ENCODE results near the gene DEDD2.

Gene DEDD2

DNA sequence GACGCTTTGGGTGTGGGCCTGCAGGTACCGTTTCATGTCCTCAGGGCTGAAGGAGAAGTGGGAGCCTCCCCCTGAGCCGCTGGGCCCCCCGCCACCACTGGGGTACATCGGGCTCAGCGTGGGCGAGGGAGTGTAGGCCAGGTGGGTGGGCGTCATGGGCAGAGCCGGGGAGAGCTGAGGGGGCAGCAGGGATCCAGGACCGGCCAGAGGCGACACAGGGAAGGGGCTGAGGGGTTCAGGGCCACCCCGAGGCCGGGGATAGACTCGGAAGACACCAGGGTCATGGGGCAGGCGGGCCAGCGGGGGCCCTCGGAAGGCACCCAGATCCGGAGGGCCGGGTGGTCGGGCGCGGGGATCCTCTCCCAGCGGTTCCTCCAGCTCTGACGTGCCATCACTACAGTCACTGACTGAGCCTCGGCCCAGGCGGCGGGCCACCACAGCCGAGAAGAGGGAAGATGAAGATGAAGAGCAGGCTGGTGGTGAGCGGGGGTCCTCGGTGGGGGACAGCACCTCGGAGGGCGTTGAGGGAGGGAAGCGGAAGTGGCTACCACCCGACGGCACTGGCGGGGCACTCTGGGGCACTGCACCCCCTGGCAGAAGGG is 31.8 kb upstream of the DEDD2 start:
- in situ Hi-C loops (cut with MboI; ENCODE audit: low sequenced_read_pairs), result no loop called here

DNA sequence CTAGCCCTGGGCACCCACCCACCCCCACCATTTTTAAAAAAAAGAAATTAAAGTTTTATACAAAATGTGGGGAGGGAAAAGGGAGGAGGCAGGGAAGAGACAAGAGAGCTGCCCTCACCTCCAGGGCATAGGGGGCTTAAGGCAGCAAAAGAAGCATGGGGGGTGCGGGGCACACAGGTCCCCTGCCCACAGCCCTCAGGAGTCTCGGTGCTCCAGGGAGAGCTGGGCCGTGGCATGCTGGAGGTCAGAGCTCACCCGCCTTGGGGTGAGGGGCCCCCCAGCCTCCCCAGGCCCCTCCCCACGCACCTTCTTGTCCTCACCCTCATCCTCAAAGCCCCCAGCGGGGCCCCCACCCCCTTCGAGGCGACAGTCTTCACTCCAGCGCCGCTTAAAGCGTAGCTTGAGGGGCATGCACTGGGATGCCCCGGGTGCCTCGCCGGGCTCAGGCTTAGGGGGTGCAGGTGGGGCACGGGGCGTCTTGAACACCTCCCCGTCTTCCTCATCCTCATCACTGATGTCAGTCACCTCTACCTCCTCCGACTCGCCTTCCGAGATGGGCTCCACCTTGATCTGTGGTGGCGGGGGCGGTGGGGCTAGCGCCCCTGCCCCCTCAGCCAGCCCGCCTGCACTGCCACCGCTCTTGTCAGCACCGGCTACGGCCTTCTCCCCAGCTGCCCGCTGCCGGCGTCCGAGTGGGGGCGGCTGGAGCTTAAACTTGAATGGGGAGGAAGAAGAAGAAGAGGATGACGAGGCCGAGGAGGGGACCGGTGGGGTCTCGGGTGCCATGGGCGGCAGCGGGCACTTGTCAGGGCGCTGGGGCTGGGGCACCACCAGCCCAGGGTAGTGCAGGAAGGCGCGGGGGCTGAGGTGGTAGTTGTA is 31.0 kb upstream of the DEDD2 start:
- in situ Hi-C loops (cut with MboI; ENCODE audit: low sequenced_read_pairs), result no loop called here

DNA sequence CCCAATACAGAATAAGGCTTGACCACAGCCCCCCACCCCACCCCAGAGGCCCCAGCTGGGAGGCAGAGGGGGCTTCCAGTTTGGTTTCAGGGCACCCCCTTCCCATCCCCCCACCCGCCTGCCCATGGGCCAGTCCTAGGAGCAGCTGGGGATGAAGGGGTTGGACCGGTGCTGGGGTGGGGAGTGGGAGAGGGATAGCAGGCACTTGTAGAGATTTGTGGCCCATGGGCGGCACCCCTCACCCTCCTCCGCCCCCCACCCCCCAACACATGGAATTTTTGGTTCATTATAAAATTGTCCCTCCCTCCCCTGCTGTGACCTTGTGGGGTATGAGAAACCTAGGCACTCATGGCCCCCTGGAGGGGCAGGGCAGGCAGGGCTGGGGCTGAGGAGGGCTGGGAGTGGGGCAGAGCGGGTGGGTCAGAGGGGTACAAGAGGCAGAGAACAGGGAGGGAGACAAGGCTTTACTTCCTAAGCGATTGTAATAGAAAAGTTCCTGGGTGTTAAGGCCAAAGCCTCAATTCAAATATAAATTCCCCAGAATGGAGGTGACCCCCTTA is 30.2 kb upstream of the DEDD2 start:
- in situ Hi-C loops (cut with MboI; ENCODE audit: low sequenced_read_pairs), result no loop called here

DNA sequence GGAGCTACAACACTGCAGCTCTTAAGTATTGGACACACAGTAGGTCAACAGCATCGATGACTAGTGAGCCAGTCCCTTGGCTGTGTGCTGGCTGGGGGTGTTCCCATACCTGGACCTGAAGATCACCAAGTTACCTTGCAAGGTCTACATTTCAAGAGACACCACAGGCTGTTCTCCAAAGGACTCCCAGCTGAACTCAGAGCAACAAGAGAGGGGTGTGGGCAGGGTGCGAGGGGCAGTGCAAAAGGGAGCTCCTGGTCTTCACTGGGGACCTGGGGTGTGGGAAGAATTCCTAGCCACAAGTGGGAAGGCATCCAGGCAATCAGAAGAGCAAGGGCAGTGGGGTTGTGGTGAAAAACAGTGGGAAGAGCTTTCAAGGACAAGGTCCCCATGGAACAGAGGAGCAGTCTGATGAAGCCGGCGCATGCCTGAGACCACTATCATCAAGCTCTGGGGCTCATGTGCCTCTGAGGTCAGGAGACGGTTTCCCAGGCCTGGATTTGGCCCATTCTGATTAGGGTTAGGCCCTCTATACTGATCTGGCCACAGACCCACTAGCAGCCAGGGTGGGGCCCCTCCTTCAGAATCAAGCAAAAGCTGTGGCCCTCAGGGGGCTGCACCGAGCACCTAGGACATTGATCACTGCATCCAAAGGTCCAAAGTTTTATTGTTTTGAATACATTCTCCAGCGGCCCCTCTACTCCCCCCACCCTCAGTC is 29.6 kb upstream of the DEDD2 start:
- in situ Hi-C loops (cut with MboI; ENCODE audit: low sequenced_read_pairs), result no loop called here

DNA sequence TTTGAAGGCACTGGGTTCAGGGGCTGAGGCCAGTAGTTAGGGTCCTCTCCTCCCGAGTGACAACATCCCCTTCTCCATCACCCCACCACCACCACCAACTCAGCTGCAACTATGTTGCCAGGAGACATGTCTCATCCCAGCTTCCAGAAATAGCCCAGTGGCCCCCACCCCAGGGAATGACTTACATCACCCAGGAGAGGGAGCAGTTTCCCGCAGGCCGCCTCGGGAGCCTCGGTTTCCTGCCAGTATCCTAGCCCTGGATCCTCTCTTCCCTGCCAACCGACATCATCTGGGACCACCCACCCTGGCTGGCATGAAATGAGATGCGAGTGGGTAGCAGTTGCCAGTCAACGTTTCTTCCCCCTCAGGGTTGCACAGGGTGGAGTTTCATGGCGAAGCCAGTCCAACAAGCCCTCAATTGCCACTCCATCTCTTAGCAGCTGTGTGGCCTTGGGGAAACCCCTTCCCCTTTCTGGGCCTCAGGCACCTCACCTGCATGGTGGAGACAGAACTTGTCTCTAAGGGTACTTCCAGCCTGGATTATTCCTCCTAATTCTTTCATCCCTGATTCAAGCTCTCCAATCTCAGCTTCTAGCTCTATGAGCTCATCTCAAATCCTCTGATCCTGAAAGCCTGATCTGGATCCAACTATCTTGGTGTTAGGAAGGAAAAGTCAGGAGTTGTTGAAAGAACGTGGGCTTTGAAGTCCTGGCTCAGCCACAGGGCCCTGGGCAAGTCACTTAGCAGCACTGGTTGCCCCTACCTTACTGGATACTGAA is 28.9 kb upstream of the DEDD2 start:
- in situ Hi-C loops (cut with MboI; ENCODE audit: low sequenced_read_pairs), result no loop called here

DNA sequence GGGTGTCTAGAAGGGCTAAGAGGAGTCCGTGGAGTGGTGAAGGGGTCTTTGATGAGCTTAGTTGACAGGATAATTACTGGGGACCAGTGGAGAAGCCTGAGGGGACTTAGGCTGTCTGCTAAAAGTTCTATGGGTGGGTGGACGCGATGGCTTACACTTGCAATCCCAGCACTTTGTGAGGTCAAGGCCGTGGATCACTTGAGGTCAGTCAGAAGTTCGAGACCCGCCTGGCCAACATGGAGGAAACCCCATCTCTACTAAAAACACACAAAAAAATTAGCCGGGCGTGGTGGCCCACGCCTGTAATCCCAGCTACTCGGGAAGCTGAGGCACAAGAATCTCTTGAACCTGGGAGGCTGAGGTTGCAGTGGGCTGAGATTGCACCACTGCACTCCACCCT is 27.8 kb upstream of the DEDD2 start:
- in situ Hi-C loops (cut with MboI; ENCODE audit: low sequenced_read_pairs), result no loop called here

DNA sequence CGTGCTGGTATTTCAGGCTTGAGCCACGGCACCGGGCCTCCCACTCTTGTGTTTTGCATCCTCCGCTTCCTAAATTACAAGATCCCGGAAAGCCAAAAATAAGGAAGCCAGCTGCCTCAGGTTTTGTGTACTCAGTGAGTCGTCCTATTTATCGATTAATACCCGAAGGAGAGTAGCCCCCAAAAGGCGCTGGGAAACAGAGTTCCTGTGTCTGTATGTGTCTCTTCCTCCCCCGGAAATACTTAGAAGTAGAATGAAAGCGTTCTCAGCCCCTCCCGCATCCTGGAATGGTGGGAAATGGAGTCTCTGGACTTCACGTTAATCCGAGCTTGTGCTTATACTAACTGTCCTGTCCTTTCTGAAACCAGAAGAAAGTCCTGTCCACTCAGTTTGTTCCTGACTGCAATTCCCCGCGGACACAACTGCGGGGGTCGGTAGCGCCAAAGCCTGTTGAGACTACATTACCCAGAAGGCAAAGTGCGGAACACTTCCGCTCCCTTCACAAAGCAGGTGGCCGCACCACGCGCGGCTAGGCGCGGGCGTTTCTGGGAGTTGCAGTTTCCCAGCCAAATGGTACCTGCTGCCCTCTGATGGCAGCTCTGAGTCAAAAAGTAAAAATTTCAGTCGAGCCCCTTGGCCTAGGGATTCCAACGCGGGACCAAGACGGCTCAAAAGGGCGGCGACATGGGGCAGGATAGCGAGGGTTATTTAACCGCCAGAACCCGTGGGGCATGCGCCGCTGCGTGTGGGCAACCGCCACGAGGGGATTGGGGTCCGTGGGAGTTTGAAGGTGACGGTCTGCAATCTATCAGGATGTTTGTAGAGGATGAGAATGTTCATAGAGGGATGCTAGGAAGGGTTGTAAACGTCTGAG is 27.1 kb upstream of the DEDD2 start:
- in situ Hi-C loops (cut with MboI; ENCODE audit: low sequenced_read_pairs), result no loop called here

DNA sequence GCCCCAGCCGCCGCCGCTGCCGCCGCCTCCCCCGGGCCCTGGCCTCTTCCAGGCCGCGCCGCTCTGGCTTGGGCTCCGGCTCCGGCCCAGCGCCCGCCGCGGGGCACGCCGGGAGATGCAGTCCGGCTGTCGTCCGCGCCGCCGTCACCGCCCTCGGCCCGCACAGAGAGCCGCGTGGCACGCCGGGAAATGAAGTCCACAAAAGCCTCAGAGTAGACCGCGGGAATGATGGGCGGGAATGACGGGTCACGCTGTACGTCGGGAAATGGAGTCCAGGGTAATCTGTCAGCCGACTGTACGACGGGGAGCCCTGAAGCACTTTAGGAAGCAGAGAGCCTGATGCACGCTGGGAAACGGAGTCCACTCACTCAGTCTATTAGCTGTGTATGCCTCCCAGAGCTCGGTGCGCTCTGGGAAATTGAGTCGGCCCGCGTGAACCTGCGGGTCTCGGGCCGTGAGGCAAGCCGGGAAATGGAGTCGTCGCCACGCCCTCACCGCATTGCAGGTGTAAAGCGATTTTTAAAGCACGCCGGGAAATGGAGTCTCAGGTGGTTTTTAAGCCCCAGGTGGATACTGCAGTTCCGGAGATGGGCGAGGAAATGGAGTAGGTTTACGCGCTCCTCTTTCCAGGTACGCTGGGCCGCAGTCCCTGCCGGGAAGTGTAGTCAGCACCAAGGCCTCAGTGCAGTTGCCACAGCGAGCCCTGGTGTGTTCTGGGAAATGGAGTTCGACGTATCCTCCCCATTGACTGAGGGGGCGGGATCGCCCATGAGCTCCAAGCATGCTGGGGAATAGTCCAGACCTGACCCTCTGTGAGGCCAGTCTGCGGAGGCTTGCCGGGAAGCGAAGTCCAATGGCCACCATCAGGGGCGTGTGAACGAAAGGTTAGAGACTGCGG is 25.3 kb upstream of the DEDD2 start, which contains the start of gene GSK3A:
TSS of gene GSK3A (minus strand) at position 91 of the 898 bp plus-strand sequence. CDS start 137 bp downstream, outside the sequence.
- in situ Hi-C loops (cut with MboI; ENCODE audit: low sequenced_read_pairs), result no loop called here

DNA sequence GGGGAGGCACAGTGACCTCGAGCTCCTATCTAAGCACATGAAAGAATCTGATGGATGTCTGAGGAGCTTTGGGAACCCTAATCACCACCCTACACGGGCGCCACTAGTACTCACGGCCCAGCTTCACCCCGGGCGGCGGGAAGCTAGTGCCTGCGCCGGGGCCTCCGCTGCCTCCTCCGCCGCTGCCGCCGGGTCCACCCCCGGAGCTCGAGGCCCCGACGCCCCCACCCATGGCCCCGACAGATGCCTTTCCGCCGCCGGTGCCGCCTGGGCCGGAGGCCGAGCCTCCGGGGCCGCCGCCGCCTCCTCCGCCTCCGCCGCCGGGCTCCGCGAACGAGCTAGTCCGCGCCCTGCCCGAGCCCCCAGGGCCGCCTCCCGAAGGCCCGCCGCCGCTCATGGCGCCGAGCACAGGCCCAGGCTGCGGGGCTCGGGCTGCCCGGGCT is 24.6 kb upstream of the DEDD2 start:
- in situ Hi-C loops (cut with MboI; ENCODE audit: low sequenced_read_pairs), result no loop called here

DNA sequence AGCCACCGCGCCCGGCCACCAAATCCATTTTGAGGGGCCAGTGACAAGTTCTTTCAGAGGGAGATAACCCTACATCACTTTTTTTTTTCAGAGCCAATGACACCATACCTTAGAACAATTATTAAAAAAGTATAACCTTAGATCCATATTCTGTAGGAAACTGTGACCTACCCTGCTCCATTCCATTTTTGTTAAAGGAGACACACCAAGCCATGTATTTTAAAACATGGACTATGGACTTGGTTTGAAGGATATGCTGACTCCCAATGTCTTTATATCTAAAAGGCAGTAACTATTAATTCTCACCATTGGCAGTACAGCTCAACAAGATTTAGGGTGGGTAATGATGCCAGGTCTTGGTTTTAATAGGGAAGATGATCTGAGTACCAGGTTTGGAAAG is 23.8 kb upstream of the DEDD2 start:
- in situ Hi-C loops (cut with MboI; ENCODE audit: low sequenced_read_pairs), result no loop called here

DNA sequence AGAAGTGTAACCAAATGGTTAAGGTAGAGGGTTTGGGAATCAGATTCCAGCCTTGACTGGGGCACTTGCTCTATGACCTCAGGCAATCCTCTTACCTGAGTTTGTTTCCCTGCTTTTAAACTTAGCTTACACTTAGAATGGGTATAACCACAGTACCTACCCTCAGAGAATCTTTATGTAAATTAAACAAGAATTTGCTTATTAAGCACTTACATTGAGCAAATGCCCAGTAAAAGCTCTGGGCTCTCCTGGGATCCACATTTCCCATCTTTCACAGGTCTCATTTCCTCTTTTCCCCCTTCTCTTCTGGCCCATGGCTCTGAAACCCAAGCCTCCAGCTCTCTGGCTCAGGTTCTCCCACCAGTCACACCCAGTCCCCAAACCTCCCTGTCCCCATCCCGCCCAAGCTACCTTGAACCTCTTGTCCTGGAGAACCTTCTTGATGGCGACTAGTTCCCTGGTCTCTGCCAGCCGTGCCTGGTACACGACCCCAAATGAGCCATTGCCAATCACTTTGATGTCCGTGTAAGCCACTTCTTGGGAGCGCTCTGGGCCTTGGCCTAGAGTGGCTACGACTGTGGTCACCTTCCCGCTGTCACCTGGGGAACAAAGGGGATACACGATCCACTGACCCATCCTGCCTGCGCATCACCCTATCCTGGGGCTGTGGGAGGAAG is 22.2 kb upstream of the DEDD2 start:
- in situ Hi-C loops (cut with MboI; ENCODE audit: low sequenced_read_pairs), result no loop called here

DNA sequence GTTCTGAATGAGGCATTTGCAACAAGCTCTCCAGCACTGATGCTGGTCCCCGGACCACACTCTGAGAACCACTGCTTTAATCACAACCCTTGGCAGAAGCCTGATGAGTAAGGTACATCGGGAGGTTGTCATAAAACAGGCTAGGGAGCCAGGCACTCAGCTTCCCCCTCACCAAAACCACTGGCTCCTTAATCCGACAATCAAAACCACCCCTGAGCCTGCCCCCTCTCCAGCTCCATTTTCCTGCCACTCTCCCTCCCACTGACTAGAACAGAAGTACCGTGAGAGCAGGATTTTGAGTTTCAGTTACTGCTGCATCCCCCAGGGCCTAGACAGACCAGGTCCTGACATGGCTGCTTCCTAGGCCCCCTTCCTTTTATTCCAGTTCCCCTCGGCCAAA is 17.7 kb upstream of the DEDD2 start:
- in situ Hi-C loops (cut with MboI; ENCODE audit: low sequenced_read_pairs), result no loop called here

DNA sequence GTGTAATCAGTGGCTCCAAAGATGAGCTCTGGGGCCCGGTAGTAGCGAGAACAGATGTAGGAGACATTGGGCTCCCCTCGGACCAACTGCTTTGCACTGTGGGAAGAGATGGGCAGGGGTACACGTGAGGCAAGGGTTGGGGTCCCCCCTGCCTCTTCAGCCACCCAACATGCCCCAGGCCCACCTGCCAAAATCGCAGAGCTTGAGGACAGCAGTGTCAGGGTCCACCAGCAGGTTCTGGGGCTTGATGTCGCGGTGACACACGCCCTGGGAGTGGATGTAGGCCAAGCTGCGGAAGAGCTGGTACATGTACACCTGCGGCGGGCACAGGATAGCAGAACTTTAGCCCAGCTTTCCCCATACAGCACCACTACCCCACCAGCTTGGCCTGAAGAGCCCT is 16.9 kb upstream of the DEDD2 start:
- in situ Hi-C loops (cut with MboI; ENCODE audit: low sequenced_read_pairs), result no loop called here

DNA sequence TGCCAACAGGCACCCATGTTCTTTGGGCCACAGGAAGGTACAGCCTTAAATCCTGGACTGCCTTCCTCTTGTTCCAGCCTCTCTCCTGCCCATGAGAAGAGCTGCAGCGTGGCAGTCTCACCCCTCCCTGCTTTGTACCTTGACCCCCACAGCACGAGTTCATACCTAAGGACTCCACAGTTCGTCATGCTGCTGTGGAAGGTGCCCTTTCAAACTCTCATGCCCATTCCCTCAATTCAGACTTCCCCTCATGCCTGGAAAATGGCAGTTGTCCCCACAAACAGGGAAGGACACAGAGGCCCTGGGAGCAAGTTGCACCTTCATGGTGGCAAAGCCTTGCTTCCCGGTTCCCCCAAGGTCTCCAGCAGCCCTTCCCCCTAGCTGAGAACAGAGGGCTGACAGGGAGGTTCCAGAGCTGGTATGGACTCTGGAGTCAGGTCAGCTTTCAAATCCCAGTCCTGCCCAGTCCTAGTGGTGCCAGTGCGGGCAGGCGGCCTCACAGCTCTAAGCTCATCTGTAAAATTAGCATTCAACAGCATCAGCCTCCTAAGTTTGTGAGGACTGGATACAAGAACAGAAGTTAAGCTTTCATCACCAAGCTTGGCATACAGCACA is 16.3 kb upstream of the DEDD2 start:
- in situ Hi-C loops (cut with MboI; ENCODE audit: low sequenced_read_pairs), result no loop called here

DNA sequence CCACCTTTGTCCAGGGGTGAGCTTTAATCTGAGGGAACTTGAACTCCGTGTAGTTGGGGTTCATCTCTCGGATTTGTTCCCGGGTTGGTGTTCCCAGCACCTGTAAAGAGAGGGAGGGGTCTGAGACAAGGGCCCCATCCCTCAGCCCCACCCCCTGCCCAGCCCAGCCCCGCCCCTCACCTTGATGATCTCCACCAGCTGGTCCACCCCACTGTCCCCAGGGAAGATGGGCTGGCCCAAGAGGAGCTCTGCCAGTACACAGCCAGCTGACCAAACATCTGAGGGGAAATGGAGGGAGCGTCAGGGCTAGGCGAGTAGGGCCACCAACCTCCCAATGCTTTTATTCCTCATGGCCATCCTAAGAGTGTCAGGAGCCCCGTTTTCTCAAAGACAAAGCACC is 15.6 kb upstream of the DEDD2 start:
- in situ Hi-C loops (cut with MboI; ENCODE audit: low sequenced_read_pairs), result no loop called here

DNA sequence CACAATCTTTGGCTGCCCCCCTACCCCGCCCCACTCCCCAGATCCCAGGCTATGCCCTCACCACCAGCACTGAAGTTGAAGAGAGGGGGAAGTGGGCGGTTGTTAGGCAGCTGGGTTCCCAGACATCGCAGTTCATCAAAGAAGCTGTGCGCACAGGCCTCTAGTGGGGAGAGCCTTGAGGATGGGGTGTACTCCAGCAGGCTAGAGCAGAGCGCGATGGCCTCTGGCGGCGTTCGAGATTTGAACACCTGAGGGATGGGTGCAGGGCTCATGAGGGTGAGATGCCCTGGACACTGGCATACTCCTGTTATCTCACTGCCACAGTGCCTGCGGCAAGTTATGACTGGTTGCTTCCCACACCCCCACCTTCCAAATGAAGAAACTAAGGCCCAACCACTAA is 15.0 kb upstream of the DEDD2 start:
- in situ Hi-C loops (cut with MboI; ENCODE audit: low sequenced_read_pairs), result no loop called here

DNA sequence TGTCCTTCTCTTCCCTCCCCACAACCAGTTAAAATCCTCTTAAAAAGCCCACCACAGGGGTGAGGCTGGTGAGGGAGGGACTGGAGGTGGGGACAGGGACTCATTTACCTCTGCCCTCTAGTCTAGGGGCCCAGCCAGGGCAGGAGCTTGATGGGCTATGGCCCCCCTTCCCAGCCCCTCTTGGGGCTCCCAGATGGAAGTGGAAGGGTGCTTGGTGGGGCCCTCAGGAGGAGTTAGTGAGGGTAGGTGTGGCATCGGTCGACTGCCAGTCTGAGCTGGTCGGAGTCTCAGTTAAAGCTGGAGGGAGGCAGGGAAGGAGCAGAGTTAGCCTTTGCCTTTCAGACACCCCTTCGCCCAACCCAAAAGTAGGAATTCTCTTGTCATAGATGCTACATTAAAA is 13.1 kb upstream of the DEDD2 start:
- in situ Hi-C loops (cut with MboI; ENCODE audit: low sequenced_read_pairs), result no loop called here

DNA sequence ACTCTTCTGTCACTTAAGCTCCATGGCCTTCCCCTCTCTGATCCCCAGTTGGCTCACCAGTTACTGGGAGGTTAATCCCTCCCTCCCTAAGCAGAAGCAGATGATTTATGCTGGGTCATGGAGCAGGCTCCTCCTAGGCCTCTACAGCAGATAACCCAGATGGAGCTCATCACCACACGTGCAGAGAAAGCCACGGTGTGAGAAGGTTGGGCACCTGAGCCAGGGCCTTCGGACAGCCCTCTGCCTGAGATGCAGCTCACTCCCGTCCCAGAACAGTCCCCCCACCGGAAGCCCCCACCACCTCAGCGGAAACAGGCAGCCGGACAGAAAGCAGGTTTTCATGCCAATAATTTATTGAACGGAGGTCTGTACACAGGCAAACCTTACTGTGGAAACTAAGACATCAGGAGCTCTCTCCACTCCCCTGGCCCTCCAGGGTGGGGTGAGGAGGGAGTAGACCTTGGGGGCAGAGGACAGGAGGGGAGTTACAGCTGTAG is 12.4 kb upstream of the DEDD2 start:
- in situ Hi-C loops (cut with MboI; ENCODE audit: low sequenced_read_pairs), result no loop called here
